Heart right ventricle (tissue), 16 donors: Measurements from ENCODE around the gene C12orf76. TPM values are rescaled to one million over a fixed set of nuclear protein-coding genes. Genes with fewer than 3 reads are reported as not detected.

Experiments used
- ATAC-seq, 8 donors: fragments of 200-7000 bp; cut with Tn5 transposase; one replicate each; pipeline ENCODE4 v1.9.1; 2020; ENCODE audit warnings: mild to moderate bottlenecking in 8 of 8, moderate library complexity in 8 of 8, moderate number of reproducible peaks in 1 of 8
- DNase-seq, 2 donors: peaks; one replicate each; pipeline ENCODE4 v3.0.0-alpha.2; 2020
- H3K27ac ChIP-seq, 10 donors: fragments of 200-600 bp; sonication (generic) in 2 of 10; one replicate each; pipeline versions ENCODE4 v1.5.0 to v1.8.0; 2020 to 2022; ENCODE audit warnings: mild to moderate bottlenecking in 3 of 10
- H3K27me3 ChIP-seq, 7 donors: fragments of 200-600 bp; one replicate each; pipeline ENCODE4 v1.8.0; 2021 to 2022; ENCODE audit warnings: mild to moderate bottlenecking in 2 of 7
- H3K36me3 ChIP-seq, 9 donors: fragments of 200-600 bp; sonication (generic) in 1 of 9; one replicate each; pipeline versions ENCODE4 v1.5.0 to v1.8.0; 2020 to 2022; ENCODE audit warnings: mild to moderate bottlenecking in 2 of 9
- H3K4me1 ChIP-seq, 9 donors: fragments of 200-600 bp; sonication (generic) in 1 of 9; one replicate each; pipeline versions ENCODE4 v1.5.0 to v1.8.0; 2020 to 2022; ENCODE audit warnings: mild to moderate bottlenecking in 4 of 9
- H3K4me3 ChIP-seq, 10 donors: fragments of 200-600 bp; sonication (generic) in 2 of 10; one replicate each; pipeline versions ENCODE4 v1.5.0 to v1.8.0; 2020 to 2022; ENCODE audit warnings: mild to moderate bottlenecking in 7 of 10, moderate library complexity in 2 of 10
- H3K9me3 ChIP-seq, 11 donors: fragments of 200-600 bp in 10 of 11; sonication (generic) in 2 of 11; one replicate each; pipeline versions ENCODE4 v1.5.0 to v1.8.0; 2013 to 2022; ENCODE audit warnings: mild to moderate bottlenecking in 2 of 11, control low read depth in 1 of 11, moderate library complexity in 1 of 11
- WGBS, 2 donors: extraction: QIAGEN DNeasy Blood & Tissue Kit; methylation state at CpG; one replicate each; pipeline ENCODE4 v1.1.7; 2013; ENCODE audit warnings: inconsistent platforms in 1 of 2; 5-methylcytosine and 5-hydroxymethylcytosine counted together
- intact Hi-C, 10 donors: fragments of 100-400 bp; cut with DNase I; formaldehyde crosslinking; loops; one replicate each; pipeline versions ENCODE4 v1.11.1 to v1.14.2; 2022
- polyA plus RNA-seq, 2 donors: library from polyadenylated mRNA; stranded (reverse); fragments of 200-250 nt; gene quantifications; one replicate each; pipeline ENCODE4 v1.2.3, GENCODE V29; 2013
- total RNA-seq, 10 donors: library from RNA; stranded (reverse); fragmentation: NEBNext Ultra II Directional in 3 of 10; extraction: Animal tissue kit (Norgen Biotek cat#: 25700) in 3 of 10; gene quantifications; one replicate each; pipeline versions ENCODE4 v1.2.1 to v1.2.4, GENCODE V29; 2021 to 2023
- TF ChIP-seq, protein P1 (sequence below), 9 donors: fragments of 200-600 bp; sonication (generic) in 2 of 9; IDR thresholded peaks; one replicate each; pipeline versions ENCODE4 v1.5.0 to v1.8.0; 2021 to 2022; ENCODE audit warnings: antibody characterized with exemption in 9 of 9, mild to moderate bottlenecking in 5 of 9, moderate library complexity in 1 of 9
- donor health status: Arrhythmogenic right ventricular cardiomyopathy.
- donor health status: ischemic (EF 13 %, LVEDD 7.1; RV severe dilation, severe dysfunction).
- donor health status: healthy with polysubstance abuse.
- donor health status: DM: no; HTN: yes; CAD: no.
- donor health status: DM: no; HTN: no; CAD: no.
- donor health status: ischemic (EF 25% LVEDD 6.9; RV normal size, moderate dysfunction).
- donor health status: ischemic (EF 25% LVEDD 5.7; RV mildly dilated, moderate dysfunction).
- donor health status: healthy.
- donor health status: DM: yes; HTN: yes; CAD: no.
- donor health status: Ischemic cardiomyopathy.
- donor health status: ischemic (EF 35%, LVEDD 5.7; RV mildly dilated, moderate dysfunction).
- donor health status: nonischemic (EF 11% LVEDD 7.7; RV severe dilation, severe dysfunction).
- donor health status: DM: yes; HTN: yes; CAD: no.
- donor health status: PGD.
- donor health status: ischemic (EF 29% LVEDD 5.4; RV normal size, mild dysfunction).
- donor health status: nonischemic (EF 23%, LVEDD 6.1; RV moderate dilation, normal function).

Gene C12orf76
- total and polyA plus RNA-seq, 12 donors: 3.7 to 8.3 (median 5.7) TPM

DNA sequence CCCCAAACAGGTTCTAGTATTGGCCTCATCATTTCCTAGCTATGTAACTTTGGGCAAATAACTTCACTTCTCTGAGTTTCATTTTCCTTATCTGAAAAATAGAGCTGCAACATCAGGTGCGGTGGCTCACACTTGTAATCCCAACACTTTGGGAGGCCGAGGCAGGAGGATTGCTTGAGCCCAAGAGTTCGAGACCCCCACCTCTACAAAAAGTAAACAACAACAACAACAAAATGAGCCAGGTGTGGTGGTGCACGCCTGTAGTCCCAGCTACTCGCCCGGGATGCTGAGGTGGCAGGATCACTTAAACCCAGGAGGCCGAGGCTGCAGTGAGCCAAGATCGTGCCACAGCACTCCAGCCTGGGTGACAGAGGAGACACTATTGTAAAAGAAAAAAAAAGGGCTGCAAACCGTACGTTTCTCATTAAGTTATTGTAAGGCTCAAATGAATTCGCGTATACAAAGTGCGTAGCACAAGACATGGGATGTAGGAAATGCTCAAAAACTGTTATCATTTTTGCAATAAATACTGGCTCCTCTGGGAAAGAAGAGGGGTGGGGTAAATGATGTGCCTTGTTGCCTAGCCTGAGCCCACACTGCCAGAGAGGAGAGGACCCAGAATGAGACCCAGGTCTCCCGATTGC lies 903 bp downstream of the C12orf76 start:
- no peak for ATAC-seq
- Histone ChIP-seq H3K27me3 (no peaks in the 10 kb centered on the region), H3K4me3 (peak overlapping the region; percentile 51 to 95 (median 82)), H3K27ac (peak overlapping the region in 7 of 10 donors; percentile 53 to 92 (median 76)), H3K36me3 (peaks cover 0 to 13% (median 0%) of the 10 kb centered on the region in 9 donors), H3K4me1 (peaks cover 9 to 38% (median 30%) of the 10 kb centered on the region in 9 donors), H3K9me3 (no peaks in the 10 kb centered on the region)
- intact Hi-C loops: no loop called here
- no peak for DNase-seq
- WGBS, 2 donors: 74 to 80% methylated on average over 14 of the region's 14 CpGs
- TF ChIP-seq, protein P1, sequence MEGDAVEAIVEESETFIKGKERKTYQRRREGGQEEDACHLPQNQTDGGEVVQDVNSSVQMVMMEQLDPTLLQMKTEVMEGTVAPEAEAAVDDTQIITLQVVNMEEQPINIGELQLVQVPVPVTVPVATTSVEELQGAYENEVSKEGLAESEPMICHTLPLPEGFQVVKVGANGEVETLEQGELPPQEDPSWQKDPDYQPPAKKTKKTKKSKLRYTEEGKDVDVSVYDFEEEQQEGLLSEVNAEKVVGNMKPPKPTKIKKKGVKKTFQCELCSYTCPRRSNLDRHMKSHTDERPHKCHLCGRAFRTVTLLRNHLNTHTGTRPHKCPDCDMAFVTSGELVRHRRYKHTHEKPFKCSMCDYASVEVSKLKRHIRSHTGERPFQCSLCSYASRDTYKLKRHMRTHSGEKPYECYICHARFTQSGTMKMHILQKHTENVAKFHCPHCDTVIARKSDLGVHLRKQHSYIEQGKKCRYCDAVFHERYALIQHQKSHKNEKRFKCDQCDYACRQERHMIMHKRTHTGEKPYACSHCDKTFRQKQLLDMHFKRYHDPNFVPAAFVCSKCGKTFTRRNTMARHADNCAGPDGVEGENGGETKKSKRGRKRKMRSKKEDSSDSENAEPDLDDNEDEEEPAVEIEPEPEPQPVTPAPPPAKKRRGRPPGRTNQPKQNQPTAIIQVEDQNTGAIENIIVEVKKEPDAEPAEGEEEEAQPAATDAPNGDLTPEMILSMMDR (IDR thresholded peaks at IDR 0.05): no peak

DNA sequence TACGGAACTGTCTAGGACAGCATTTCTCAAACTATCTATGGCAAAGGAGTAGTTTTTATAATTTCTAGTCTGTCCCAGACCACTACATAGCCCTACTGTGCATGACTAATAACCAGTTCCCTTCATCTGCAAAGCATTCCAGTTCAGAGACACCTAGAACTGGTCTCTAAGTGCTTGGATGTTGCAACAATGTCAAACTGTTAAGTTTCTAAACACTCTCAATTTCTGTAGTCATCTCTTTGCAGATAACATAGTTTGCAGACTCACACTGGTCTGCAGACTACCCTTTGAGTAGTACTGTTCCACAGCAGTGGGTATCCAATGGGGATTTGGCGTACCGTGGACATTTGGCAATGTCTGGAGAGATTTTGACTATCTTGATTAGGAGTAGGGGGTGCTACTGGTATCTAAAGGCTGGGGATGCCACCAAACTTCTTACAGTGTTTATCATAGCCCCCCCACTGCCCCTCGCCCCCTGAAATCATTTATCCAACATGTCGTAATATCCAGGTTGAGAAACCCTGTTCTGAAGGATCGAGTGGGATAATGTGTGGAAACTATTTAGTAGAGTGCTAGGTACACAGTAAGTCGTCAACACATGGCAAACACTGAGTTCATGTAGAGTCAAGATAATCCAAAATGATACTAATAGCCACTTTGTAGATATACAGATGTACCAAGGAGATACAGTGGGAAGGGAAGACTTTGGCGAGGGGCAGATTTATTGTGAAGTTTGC lies 1.7 kb downstream of the C12orf76 start:
- no peak for DNase-seq
- Histone ChIP-seq H3K4me1 (peaks cover 9 to 43% (median 32%) of the 10 kb centered on the region in 9 donors), H3K36me3 (peaks cover 0 to 21% (median 5%) of the 10 kb centered on the region in 9 donors), H3K27me3 (no peaks in the 10 kb centered on the region), H3K4me3 (peak overlapping the region in 2 of 10 donors; percentile 82 to 91), H3K27ac (no peak overlapping the region), H3K9me3 (no peaks in the 10 kb centered on the region)
- intact Hi-C loops: no loop called here
- ATAC-seq: no peak
- 91 to 94% methylated on average over 8 of the region's 8 CpGs for WGBS, 2 donors
- TF ChIP-seq, protein P1 (IDR thresholded peaks at IDR 0.05): no peak

DNA sequence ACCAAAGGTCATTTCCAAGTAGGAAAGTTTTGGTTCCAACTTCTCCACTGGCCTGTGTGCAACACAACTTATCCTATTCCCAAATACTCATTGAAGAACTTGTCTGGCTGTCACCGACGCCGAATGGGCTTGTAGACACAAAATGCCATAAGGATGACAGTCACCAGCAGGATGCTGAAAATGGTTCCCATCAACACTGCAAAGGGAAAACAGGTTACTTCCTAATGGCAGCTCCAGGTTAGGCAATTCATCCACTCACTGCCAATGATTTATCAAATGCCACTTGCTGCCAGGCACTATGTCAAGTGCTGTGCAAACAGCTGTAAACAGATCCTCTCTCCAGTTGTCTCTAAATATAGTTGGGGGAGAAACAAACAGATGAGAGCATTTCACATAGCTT lies 6.1 kb downstream of the C12orf76 start:
- 67 to 83% methylated on average over 3 of the region's 3 CpGs for WGBS, 2 donors
- H3K27ac ChIP-seq: peak overlapping the region in 9 of 10 donors; percentile 17 to 76 (median 61)

More for the DNA sequence above, 6.1 kb downstream of the C12orf76 start:
- DNase-seq (no peak), ATAC-seq (peak; percentile 23 to 88 (median 71))
- Histone ChIP-seq H3K27me3 (no peaks in the 10 kb centered on the region), H3K9me3 (no peaks in the 10 kb centered on the region), H3K4me3 (no peak overlapping the region), H3K36me3 (peaks cover 0 to 52% (median 10%) of the 10 kb centered on the region in 9 donors), H3K4me1 (peaks cover 4 to 57% (median 30%) of the 10 kb centered on the region in 9 donors)
- TF ChIP-seq, protein P1 (IDR thresholded peaks at IDR 0.05): no peak
- intact Hi-C loops: no loop called here
